GM12891 (cell line): ENCODE measurements around the gene MPP3.
"Not testable (repeated sequence)": the region's sequence is repeated elsewhere in the genome, so short reads cannot be mapped to it uniquely, and the experiment has no call there.

Experiments
- DNase-seq: peaks from one replicate; pipeline ENCODE4 v3.0.0; 2011; ENCODE audit warnings: low spot score; ENCODE audit not compliant: insufficient read length
- FAIRE-seq: peaks from 2 replicates; lab custom pipeline; 2011; peaks lifted over from hg19 to GRCh38; lab: Jason Lieb, UNC
- PAX5 ChIP-seq: IDR thresholded peaks from 2 replicates; pipeline ENCODE4 v1.6.1; 2011; ENCODE audit warnings: low read length, moderate library complexity, mild to moderate bottlenecking; ENCODE audit not compliant: insufficient read depth, severe bottlenecking
- POLR2A ChIP-seq: IDR thresholded peaks from 2 replicates; pipeline ENCODE4 v1.6.1; 2011; ENCODE audit warnings: low read depth, low read length, control low read depth
- POLR2AphosphoS5 ChIP-seq: IDR thresholded peaks from 2 replicates; pipeline ENCODE4 v1.6.1; 2011; ENCODE audit warnings: low read depth, low read length, control low read depth
- POU2F2 ChIP-seq: IDR thresholded peaks from 2 replicates; pipeline ENCODE4 v1.6.1; 2011; ENCODE audit warnings: low read depth, mild to moderate bottlenecking, control low read depth, low read length, moderate library complexity
- SPI1 ChIP-seq: IDR thresholded peaks from 2 replicates; pipeline ENCODE4 v1.6.1; 2011; ENCODE audit warnings: low read depth, low read length, control low read depth
- TAF1 ChIP-seq: IDR thresholded peaks from 2 replicates; pipeline ENCODE4 v1.6.1; 2011; ENCODE audit warnings: low read depth, low read length, control low read depth

The MPP3 gene

DNA sequence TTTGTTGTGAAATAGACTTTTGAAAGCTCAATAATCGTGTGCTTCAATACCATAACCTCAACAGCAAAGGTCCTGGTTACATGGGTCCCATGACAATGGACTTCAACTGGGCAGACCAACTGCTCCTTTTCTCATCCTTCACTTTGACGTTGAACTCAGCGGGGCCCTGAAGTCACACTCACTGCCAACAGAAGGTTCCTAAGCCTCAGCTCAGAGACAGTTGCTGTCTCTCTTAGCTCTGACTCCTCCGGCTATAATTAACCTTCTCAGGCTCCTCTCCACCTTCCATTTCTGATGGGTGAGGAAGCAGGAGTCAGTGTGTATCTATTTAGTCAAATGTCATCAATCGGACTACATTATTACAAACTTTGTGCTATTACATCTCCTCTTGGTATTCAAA is 23.8 kb downstream of the MPP3 start:
- DNase-seq (no peak), FAIRE-seq (no peak)
- no peak for TF ChIP-seq PAX5
- no peak for TF ChIP-seq POU2F2
- TF ChIP-seq SPI1, result no peak
- TF ChIP-seq POLR2A, result no peak
- TF ChIP-seq POLR2AphosphoS5, result no peak
- no peak for TF ChIP-seq TAF1

DNA sequence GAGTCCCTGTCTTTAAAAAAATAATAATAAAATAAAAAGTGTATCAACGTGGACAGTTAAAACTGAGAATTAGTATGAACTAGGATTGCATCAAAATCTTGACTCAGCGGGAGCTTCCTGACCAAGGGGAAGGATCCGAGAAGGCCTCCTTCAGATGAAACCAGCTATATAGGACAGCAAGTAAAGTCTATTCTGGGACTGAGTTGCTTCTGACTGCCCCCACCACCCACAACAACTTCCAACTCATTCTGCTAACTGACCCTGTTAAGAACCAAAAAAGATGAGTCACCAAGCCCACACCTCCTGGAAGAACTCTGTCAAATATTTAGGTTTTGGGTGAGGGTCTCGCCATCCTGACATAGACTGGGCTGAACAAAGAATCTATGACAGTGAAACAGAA is 24.9 kb downstream of the MPP3 start:
- FAIRE-seq, result no peak

DNA sequence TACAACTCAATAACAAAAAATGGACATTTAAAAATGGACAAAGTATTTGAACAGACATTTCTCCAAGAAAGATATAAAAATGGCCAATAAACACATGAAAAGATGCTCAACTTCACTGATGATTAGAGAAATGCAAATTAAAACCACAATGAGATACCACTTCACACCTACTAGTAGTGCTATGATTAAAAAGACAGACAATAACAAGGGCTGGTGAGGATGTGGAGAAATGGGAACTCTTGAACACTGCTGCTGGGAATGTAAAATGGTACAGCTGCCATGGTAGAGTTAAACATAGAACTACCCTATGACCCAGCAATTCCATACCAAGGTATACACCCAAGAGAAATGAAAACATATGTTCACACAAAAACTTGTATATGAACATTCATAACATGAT is 27.8 kb downstream of the MPP3 start:
- TF ChIP-seq POLR2AphosphoS5, result no peak
- no peak for TF ChIP-seq POU2F2
- TF ChIP-seq TAF1, result no peak
- no peak for TF ChIP-seq SPI1
- TF ChIP-seq POLR2A, result no peak
- TF ChIP-seq PAX5, result no peak
- DNase-seq (no peak), FAIRE-seq (no peak)

More for the DNA sequence above, 24.9 kb downstream of the MPP3 start:
- TF ChIP-seq TAF1 (no peak), PAX5 (no peak), POU2F2 (no peak), SPI1 (no peak), POLR2AphosphoS5 (no peak), POLR2A (no peak)
- no peak for DNase-seq

DNA sequence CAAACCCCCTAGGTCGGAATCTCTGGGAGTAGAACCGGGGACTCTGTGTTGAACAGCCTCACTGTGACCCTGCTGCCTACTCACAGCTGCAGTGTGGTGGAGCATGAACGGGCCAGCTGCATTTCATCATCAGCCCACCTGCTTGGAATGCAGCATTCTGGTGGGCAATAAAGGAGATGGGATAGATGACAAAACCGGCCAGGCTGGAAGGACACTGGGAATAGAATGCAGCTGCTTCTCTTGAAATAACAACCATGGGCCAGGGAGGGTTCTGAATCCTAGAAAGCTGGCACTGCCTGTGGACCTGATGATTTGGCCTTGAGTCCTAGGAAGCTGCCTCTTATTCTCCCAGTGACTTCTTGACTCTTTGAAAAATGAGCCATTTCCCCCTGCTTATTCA is 29.2 kb downstream of the MPP3 start:
- DNase-seq (no peak), FAIRE-seq (no peak)
- TF ChIP-seq POU2F2, result no peak
- TF ChIP-seq PAX5, result no peak
- TF ChIP-seq POLR2AphosphoS5, result no peak
- no peak for TF ChIP-seq POLR2A
- no peak for TF ChIP-seq TAF1
- no peak for TF ChIP-seq SPI1

DNA sequence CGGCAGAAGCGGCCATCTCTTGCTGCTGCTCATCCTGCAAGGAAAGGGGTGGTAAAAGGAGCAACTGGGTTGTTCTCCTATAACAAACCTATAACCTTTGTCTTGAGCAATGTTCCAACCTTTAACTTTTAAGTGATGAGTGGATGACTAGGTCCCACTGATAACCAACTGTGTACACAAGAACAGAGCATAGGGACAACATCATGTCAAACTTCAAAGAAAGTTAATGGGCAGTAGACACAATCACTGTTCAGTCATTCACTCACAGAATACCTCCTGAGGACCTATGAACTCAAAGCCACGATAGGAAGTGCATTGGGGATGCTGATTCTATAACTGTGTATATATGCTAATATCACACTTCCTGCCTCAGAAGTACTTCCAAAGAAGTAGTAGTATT is 31.1 kb downstream of the MPP3 start:
- TF ChIP-seq POU2F2, result no peak
- no peak for TF ChIP-seq POLR2AphosphoS5
- TF ChIP-seq PAX5, result no peak
- TF ChIP-seq SPI1, result no peak
- TF ChIP-seq POLR2A, result no peak
- TF ChIP-seq TAF1, result no peak
- DNase-seq (no peak), FAIRE-seq (no peak)

DNA sequence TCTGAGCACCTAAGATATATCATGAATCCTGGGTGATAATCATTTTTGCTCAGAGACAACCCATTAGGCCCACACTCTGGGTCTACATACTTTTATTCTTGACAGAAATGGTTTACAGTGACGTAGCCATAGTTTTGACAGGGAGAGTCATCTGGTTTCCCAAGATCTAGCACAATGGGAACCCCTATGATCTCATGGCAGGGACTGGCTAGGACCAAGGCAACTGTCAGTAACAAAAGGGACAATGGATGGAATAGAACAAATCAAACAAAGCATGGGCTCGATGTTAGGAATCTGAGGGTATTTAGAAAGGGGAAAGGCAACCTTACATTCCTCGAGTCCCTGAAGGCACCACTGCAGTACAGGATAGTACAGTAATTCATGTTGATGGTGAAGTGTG is 32.2 kb downstream of the MPP3 start:
- TF ChIP-seq TAF1 (no peak), SPI1 (no peak), POLR2AphosphoS5 (no peak), POLR2A (no peak), POU2F2 (no peak), PAX5 (no peak)
- FAIRE-seq, result no peak

DNA sequence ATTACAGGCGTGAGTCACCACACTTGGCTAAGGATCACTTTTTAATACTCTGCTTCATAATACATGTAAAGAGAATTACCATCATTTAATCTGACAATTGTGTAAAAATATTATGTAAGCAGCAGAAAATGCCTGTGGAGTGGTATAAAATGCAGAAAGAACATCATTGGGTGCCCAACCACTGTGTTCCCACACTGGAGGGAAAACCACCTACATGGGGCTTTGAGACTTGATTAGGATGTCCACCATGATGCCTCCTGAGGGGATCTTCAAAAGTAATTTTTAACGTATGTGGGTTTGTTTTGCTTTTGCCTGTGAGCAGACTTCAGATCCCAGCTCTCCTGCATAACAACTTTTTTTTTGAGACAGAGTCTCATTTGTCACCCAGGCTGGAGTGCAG is 33.9 kb downstream of the MPP3 start:
- FAIRE-seq, result no peak
- DNase-seq, result no peak
- no peak for TF ChIP-seq POLR2AphosphoS5
- TF ChIP-seq POU2F2, result no peak
- TF ChIP-seq POLR2A, result no peak
- no peak for TF ChIP-seq SPI1
- no peak for TF ChIP-seq PAX5
- no peak for TF ChIP-seq TAF1

More for the DNA sequence above, 32.2 kb downstream of the MPP3 start:
- no peak for DNase-seq

DNA sequence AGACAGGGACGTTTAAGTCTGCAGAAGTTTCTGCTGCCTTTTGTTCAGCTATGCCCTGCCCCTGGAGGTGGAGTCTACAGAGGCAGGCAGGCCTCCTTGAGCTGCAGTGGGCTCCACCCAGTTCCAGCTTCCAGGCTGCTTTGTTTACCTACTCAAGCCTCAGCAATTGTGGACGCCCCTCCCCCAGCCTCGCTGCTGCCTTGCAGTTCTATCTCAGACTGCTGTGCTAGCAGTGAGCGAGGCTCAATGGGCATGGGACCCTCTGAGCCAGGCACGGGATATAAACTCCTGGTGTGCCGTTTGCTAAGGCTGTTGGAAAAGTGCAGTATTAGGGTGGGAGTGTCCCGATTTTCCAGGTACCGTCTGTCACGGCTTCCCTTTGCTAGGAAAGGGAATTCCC is 34.9 kb downstream of the MPP3 start:
- not testable (repeated sequence) for DNase-seq

DNA sequence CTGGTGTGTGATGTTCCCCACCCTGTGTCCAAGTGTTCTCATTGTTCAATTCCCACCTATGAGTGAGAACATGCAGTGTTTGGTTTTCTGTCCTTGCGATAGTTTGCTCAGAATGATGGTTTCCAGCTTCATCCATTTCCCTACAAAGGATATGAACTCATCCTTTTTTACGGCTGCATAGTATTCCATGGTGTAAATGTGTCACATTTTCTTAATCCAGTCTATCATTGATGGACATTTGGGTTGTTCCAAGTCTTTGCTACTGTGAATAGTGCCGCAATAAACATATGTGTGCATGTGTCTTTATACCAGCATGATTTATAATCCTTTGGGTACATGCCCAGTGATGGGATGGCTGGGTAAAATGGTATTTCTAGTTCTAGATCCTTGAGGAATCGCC is 40.3 kb downstream of the MPP3 start:
- not testable (repeated sequence) for DNase-seq, FAIRE-seq

More for the DNA sequence above, 34.9 kb downstream of the MPP3 start:
- not testable (repeated sequence) for FAIRE-seq

DNA sequence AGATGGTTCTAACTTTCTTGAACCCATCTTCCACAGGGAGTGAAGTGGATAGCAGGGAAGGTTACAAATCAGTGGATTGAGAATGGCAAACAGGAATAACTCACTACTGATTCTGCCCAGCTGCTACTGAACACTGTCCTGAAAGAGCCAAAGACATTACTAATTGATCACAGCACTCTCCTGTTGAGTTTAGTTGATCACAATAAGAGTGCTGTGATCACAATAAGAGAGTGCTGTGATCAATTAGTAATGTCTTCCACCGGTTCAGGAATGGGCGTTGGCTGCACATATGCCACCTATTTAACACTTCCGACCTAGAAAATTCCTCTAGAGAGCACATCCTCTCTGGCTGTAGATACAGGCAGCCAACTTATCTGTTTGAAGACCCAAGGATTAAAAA is 41.4 kb downstream of the MPP3 start:
- FAIRE-seq, result no peak
- no peak for DNase-seq
- TF ChIP-seq POLR2AphosphoS5, result no peak
- no peak for TF ChIP-seq POLR2A
- no peak for TF ChIP-seq SPI1
- TF ChIP-seq POU2F2, result no peak
- TF ChIP-seq TAF1, result no peak
- TF ChIP-seq PAX5, result no peak
